Fibroblast of pulmonary artery (primary cell): ENCODE measurements around the gene ZNF765.
"Not testable (repeated sequence)": the region's sequence is repeated elsewhere in the genome, so short reads cannot be mapped to it uniquely, and the experiment has no call there.

Source experiments
- DNase-seq: peaks from one replicate; pipeline ENCODE4 v3.0.0-alpha.2; 2010; ENCODE audit warnings: low read depth
- H3K4me3 ChIP-seq: replicated peaks from 2 replicates; pipeline ENCODE4 v1.5.1; 2011; ENCODE audit warnings: low read depth, mild to moderate bottlenecking, control low read depth, low read length, moderate library complexity
- TF ChIP-seq, protein P1 (sequence below): IDR thresholded peaks from 2 replicates; pipeline ENCODE4 v1.5.1; 2011; ENCODE audit warnings: mild to moderate bottlenecking, control low read depth, low read length, inconsistent platforms; ENCODE audit errors: missing control alignments

Gene ZNF765

GRCh38 chr19:53394974-53395839 is at the start of gene ZNF765:
ZNF765 (plus strand) TSS chr19:53395149; CDS start chr19:53398016, 2,867 bp downstream.
- peak within 1 kb of the TSS; percentile 92 for H3K4me3 ChIP-seq
- DNase-seq, result peak; percentile 92
- TF ChIP-seq, protein P1, sequence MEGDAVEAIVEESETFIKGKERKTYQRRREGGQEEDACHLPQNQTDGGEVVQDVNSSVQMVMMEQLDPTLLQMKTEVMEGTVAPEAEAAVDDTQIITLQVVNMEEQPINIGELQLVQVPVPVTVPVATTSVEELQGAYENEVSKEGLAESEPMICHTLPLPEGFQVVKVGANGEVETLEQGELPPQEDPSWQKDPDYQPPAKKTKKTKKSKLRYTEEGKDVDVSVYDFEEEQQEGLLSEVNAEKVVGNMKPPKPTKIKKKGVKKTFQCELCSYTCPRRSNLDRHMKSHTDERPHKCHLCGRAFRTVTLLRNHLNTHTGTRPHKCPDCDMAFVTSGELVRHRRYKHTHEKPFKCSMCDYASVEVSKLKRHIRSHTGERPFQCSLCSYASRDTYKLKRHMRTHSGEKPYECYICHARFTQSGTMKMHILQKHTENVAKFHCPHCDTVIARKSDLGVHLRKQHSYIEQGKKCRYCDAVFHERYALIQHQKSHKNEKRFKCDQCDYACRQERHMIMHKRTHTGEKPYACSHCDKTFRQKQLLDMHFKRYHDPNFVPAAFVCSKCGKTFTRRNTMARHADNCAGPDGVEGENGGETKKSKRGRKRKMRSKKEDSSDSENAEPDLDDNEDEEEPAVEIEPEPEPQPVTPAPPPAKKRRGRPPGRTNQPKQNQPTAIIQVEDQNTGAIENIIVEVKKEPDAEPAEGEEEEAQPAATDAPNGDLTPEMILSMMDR, result peak; percentile 39

GRCh38 chr19:53355739-53356138 is 39.2 kb upstream of the ZNF765 start:
- no peak for DNase-seq
- no peak overlapping the region for H3K4me3 ChIP-seq
- TF ChIP-seq, protein P1, result no peak

DNA sequence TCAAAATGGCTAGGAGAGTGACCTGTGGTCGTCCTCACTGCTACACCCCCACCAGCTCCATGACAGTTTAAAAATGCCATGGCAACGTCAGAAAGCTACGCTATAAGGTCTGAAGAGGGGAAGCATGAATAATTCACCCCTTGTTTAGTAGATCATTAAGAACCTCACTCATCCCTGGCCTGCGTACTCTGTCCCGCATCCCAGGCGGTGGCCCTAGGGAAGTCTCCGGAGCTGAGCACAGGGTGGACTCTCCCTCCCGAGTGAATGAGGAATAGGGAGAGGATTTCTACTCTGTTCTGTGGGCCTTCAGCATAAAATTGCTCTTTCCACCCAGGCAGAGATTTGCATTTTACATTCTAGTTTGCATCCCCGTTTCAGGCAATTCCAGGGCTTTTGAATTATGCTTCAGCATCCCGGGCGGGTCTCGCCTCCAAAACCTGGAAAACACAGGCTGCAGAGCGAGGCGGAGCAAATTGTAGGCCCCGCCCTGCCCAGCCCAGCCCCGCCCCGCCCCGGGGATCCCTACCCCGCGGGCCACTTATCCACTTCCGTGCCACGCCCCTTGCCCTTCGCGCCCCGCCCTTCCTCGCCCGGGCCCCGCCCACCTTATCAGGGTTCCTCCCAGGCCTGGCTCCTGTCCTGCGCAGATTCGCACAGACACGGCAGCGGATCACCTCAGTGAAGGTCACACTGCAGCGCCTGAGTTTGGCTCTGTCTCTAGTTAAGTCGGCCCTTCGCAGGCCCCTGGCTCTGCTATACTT is 36.9 kb upstream of the ZNF765 start:
- TF ChIP-seq, protein P1, result no peak
- H3K4me3 ChIP-seq, result no peak overlapping the region
- no peak for DNase-seq

- H3K4me3 ChIP-seq, DNase-seq: not testable (repeated sequence)
Measured at GRCh38 chr19:53360056-53360455, 34.9 kb upstream of the ZNF765 start.

DNA sequence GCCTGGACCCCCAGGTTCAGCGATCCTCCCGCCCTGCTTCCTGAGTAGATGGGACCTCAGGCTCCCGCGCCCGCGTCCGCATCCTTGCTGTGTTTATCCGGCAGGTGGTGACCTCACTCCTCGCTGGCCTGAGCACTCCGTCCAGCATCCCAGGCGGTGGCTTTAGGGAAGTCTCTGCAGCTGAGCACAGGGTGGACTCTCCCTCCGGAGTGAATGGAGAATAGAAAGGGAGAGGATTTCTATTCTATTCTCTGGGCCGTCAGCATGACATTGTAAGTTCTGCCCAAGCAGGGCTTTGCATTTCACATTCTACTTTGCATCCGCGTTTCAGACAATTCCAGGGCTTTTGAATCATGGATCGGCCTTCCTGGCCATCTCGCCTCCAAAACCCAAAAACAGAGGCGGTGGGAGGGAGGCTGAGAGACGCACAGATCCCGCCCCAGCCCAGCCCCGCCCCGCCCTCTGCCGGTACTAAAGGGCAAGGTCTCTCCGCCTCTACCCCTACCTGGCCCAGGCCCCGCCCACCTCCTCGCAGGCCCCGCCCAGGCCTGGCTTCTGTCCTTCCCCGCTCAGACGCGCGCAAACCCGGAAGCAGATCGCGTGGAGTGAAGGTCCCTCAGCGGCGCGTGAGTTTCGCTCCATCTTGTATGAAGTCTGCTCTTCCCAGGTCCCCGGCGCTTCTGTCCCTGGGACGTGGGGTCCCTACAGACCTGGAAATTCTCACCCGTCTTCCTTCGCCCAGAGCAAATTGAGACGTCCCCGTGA is 29.6 kb upstream of the ZNF765 start, which contains the start of gene ZNF525:
Gene ZNF525 (plus strand): TSS at position 572 of the 765 bp plus-strand sequence. CDS start 6,577 bp downstream, outside the sequence.
- TF ChIP-seq, protein P1, result peak; percentile 21
- peak within 1 kb of the TSS; percentile 83 for H3K4me3 ChIP-seq
- peak; percentile 79 for DNase-seq

DNA sequence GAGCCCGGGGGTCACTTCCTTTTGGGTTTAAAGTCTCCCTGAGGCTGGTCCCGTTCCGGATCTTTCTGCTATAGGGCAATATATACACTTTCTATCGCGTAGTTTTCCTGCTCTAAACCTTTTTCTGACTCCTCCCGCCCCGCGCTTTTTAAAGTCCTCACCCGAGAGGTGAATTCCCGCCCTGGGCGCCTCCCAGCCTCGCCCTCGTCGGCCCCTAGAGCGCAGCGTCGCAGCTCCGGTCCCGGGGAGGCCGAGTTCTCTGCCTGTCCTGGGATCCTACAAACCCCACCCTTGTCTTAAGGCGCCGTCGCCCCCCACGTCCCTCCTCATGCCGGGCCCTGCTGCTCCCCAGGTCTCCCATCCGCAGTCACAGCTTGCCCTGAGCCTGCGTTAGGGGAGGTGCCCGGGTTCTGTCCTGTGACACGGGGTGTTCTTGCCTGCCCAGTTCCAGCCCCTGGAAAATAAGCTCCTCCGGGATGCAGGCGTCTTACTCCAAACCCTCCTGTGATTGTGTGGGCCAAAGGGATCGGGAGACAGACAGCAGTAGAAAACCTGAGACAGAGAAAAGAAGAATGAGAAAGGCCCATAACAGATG is 29.0 kb upstream of the ZNF765 start:
- H3K4me3 ChIP-seq, result peak overlapping the region; percentile 83
- DNase-seq, result no peak
- TF ChIP-seq, protein P1, result no peak
